GM12864 (cell line): Measurements from ENCODE around the gene COMMD7.
A peak's percentile ranks its signal among the peaks of the same experiment; 100 is the strongest.

Experiments
- DNase-seq: peaks from one replicate; pipeline ENCODE4 v3.0.0-alpha.2; 2011; ENCODE audit warnings: low read depth
- H3K4me3 ChIP-seq: 2 replicates; pipeline ENCODE4 v1.5.1; 2011; ENCODE audit warnings: mild to moderate bottlenecking, low read depth, low read length, control low read depth
- CTCF ChIP-seq: IDR thresholded peaks from 2 replicates; pipeline ENCODE4 v1.5.1; 2011; ENCODE audit warnings: low read depth, mild to moderate bottlenecking, moderate library complexity, low read length, control low read depth, inconsistent platforms; ENCODE audit errors: missing control alignments

COMMD7 gene

GRCh38 chr20:32764005-32764960 is 21.0 kb upstream of the COMMD7 start:
- DNase-seq, result no peak
- H3K4me3 ChIP-seq, result no peak overlapping the region
- TF ChIP-seq CTCF, result no peak

GRCh38 chr20:32763202-32764004 is 20.1 kb upstream of the COMMD7 start:
- TF ChIP-seq CTCF, result no peak
- peak overlapping the region; percentile 64 for H3K4me3 ChIP-seq
- no peak for DNase-seq

- peak overlapping the region; percentile 64 for H3K4me3 ChIP-seq
- DNase-seq, result no peak
Observed at GRCh38 chr20:32762754-32763201, 19.5 kb upstream of the COMMD7 start.

GRCh38 chr20:32761831-32762753 is 18.8 kb upstream of the COMMD7 start, which contains the start of gene DNMT3B:
Gene DNMT3B (plus strand): TSS chr20:32762385. CDS start chr20:32780324, 17,939 bp downstream.
- peak; percentile 14 for TF ChIP-seq CTCF
- DNase-seq, result no peak
- peak within 1 kb of the TSS; percentile 64 for H3K4me3 ChIP-seq

More at GRCh38 chr20:32762754-32763201, 19.5 kb upstream of the COMMD7 start:
- TF ChIP-seq CTCF, result no peak

- TF ChIP-seq CTCF, result no peak
- H3K4me3 ChIP-seq, result peak overlapping the region; percentile 64
- no peak for DNase-seq
Observed at GRCh38 chr20:32761417-32761830, 18.2 kb upstream of the COMMD7 start.

- no peak overlapping the region for H3K4me3 ChIP-seq
- no peak for DNase-seq
- no peak for TF ChIP-seq CTCF
Observed at GRCh38 chr20:32756156-32756555, 12.9 kb upstream of the COMMD7 start.
